GM12801 (cell line): Measurements from ENCODE around the gene RPAP2.

Experiments
- CTCF ChIP-seq: IDR thresholded peaks from one replicate; pipeline ENCODE4 v1.5.1; 2011; ENCODE audit warnings: control low read depth; ENCODE audit not compliant: insufficient read length; ENCODE audit errors: extremely low read depth

Gene RPAP2

GRCh38 chr1:92367496-92367895, 68.6 kb downstream of the RPAP2 start:
- TF ChIP-seq CTCF: no peak

GRCh38 chr1:92372164-92372563, 73.3 kb downstream of the RPAP2 start:
- TF ChIP-seq CTCF: no peak

DNA sequence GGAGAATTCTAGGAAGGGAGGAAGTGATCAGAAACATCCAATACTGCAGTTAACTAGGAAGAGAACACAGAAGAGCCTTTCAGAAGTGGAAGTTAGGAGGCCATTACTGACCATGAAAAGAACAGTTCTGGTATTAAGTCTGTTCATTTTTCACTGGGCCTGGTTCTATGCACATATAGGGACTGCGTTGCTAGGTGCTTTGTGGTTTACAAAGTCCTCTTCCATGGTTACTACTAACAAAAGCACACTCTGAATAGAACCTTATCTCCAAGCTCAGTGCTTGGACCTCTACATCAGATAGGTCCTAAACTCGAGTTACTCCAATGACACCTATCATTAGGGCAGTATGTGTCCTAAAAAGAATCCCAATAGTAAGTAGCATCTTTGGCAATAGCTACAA, 75.4 kb downstream of the RPAP2 start:
- TF ChIP-seq CTCF: no peak

- TF ChIP-seq CTCF: no peak
Measured at GRCh38 chr1:92376345-92376744, 77.5 kb downstream of the RPAP2 start.

- no peak for TF ChIP-seq CTCF
Measured at GRCh38 chr1:92380867-92381266, 82.0 kb downstream of the RPAP2 start.

DNA sequence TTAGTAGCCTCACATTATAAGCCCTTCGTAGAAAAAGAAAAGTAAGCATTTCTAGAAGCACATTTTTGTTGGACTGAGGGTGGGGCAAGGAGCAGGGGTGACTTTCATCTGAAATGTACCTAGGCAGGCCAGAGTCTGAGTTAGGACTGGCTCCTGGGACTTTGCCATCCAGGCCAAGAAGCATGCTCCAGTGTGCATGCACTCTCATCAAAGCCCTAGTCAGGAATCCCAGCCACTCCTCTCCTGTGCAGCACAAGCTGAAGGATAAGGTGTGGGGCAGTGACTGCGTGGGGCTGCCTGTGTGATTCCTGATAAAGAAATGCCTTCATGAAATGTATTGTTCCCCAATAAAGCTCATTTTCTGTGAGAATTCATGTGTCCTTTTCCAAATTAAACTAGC, 99.7 kb downstream of the RPAP2 start:
- no peak for TF ChIP-seq CTCF

- no peak for TF ChIP-seq CTCF
Measured at GRCh38 chr1:92399076-92399475, 100.2 kb downstream of the RPAP2 start.

- no peak for TF ChIP-seq CTCF
Measured at GRCh38 chr1:92404661-92405060, 105.8 kb downstream of the RPAP2 start.
